KMS-11 (cell line): ENCODE results near the gene TRAPPC11.

ENCODE experiments used
- H2AFZ ChIP-seq: fragments of 200-600 bp; sonication (generic); 2 replicates; pipeline ENCODE4 v1.6.1; 2016; ENCODE audit warnings: antibody characterized with exemption, mixed run types, low read depth
- H3K27ac ChIP-seq: fragments of 200-600 bp; sonication (generic); 2 replicates; pipeline ENCODE4 v1.6.1; 2016; ENCODE audit warnings: mild to moderate bottlenecking, mixed run types
- H3K27me3 ChIP-seq: fragments of 200-600 bp; sonication (generic); 2 replicates; pipeline ENCODE4 v1.6.1; 2017; ENCODE audit warnings: mild to moderate bottlenecking, low read depth, mixed run types, moderate library complexity; ENCODE audit not compliant: insufficient read depth
- H3K36me3 ChIP-seq: fragments of 200-600 bp; sonication (generic); 2 replicates; pipeline ENCODE4 v1.6.1; 2017; ENCODE audit warnings: mild to moderate bottlenecking, mixed run types; ENCODE audit not compliant: insufficient read depth
- H3K4me1 ChIP-seq: fragments of 200-600 bp; sonication (generic); 2 replicates; pipeline ENCODE4 v1.6.1; 2016; ENCODE audit warnings: mild to moderate bottlenecking, low read depth, mixed run types; ENCODE audit not compliant: poor library complexity, severe bottlenecking
- H3K4me2 ChIP-seq: fragments of 200-600 bp; sonication (generic); 2 replicates; pipeline ENCODE4 v1.7.0; 2016; ENCODE audit warnings: mild to moderate bottlenecking, mixed run types
- H3K4me3 ChIP-seq: fragments of 200-600 bp; sonication (generic); IDR thresholded peaks from 2 replicates; pipeline ENCODE4 v1.6.1; 2017; ENCODE audit warnings: low read depth, low read length, mixed read lengths; ENCODE audit not compliant: insufficient read depth
- H3K79me2 ChIP-seq: fragments of 200-600 bp; sonication (generic); 2 replicates; pipeline ENCODE4 v1.6.1; 2016; ENCODE audit warnings: low read depth, mixed run types; ENCODE audit not compliant: insufficient read depth
- H3K9ac ChIP-seq: fragments of 200-600 bp; sonication (generic); 2 replicates; pipeline ENCODE4 v1.6.1; 2016; ENCODE audit warnings: mild to moderate bottlenecking, mixed run types
- H4K20me1 ChIP-seq: fragments of 200-600 bp; sonication (generic); 2 replicates; pipeline ENCODE4 v1.6.1; 2016; ENCODE audit warnings: mild to moderate bottlenecking, mixed run types; ENCODE audit not compliant: insufficient read depth
- TF ChIP-seq, protein P1 (sequence below): fragments of 200-600 bp; sonication (generic); conservative IDR thresholded peaks from 2 replicates; pipeline ENCODE4 v1.6.1; 2017; ENCODE audit warnings: low read depth, mild to moderate bottlenecking, antibody characterized with exemption, low read length, moderate library complexity, mixed read lengths

Gene TRAPPC11

GRCh38 chr4:183760326-183760725, 101.2 kb downstream of the TRAPPC11 start:
- H3K4me3 ChIP-seq = no peak overlapping the region

More at GRCh38 chr4:183760326-183760725, 101.2 kb downstream of the TRAPPC11 start:
- no peaks in the 10 kb centered on the region for H3K27me3 ChIP-seq
- TF ChIP-seq, protein P1, sequence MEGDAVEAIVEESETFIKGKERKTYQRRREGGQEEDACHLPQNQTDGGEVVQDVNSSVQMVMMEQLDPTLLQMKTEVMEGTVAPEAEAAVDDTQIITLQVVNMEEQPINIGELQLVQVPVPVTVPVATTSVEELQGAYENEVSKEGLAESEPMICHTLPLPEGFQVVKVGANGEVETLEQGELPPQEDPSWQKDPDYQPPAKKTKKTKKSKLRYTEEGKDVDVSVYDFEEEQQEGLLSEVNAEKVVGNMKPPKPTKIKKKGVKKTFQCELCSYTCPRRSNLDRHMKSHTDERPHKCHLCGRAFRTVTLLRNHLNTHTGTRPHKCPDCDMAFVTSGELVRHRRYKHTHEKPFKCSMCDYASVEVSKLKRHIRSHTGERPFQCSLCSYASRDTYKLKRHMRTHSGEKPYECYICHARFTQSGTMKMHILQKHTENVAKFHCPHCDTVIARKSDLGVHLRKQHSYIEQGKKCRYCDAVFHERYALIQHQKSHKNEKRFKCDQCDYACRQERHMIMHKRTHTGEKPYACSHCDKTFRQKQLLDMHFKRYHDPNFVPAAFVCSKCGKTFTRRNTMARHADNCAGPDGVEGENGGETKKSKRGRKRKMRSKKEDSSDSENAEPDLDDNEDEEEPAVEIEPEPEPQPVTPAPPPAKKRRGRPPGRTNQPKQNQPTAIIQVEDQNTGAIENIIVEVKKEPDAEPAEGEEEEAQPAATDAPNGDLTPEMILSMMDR = no peak
- no peak overlapping the region for H2AFZ ChIP-seq
- no peaks in the 10 kb centered on the region for H3K4me1 ChIP-seq
- H3K36me3 ChIP-seq = no peaks in the 10 kb centered on the region
- H3K9ac ChIP-seq = no peak overlapping the region
- no peaks in the 10 kb centered on the region for H4K20me1 ChIP-seq
- H3K79me2 ChIP-seq = no peaks in the 10 kb centered on the region
- no peak overlapping the region for H3K4me2 ChIP-seq
- H3K27ac ChIP-seq = no peak overlapping the region
